SK-N-SH (cell line): Measurements from ENCODE around the gene KLHL13. TPM values are rescaled to one million over a fixed set of nuclear protein-coding genes. Genes with fewer than 3 reads are reported as not detected.
A peak's percentile ranks its signal among the peaks of the same experiment; 100 is the strongest.

Experiments used
- CTCF ChIA-PET: fragments of 300-600, 350-600 bp; formaldehyde crosslinking; extraction: SDS; loops from one replicate; lab custom pipeline; 2021; lab: Yijun Ruan, JAX
- POLR2A ChIA-PET: fragments of 350-600 bp; sonication (Branson Sonifier 250); formaldehyde crosslinking; extraction: SDS; loops from one replicate; lab custom pipeline; 2020; ENCODE audit warnings: antibody characterized with exemption, inconsistent platforms; lab: Yijun Ruan, JAX
- DNase-seq: peaks from one replicate; pipeline ENCODE4 v3.0.0; 2012
- H2AFZ ChIP-seq: fragments of 200-600 bp; sonication (generic); 2 replicates; pipeline ENCODE4 v1.8.1; 2016; ENCODE audit warnings: antibody characterized with exemption, mild to moderate bottlenecking, low read depth
- H3F3A ChIP-seq: fragments of 200-600 bp; sonication (generic); replicated peaks from 2 replicates; pipeline ENCODE3; 2016; ENCODE audit warnings: antibody characterized with exemption, mild to moderate bottlenecking; ENCODE audit not compliant: insufficient read depth
- H3K27ac ChIP-seq, 2 experiments: fragments of 200-500 bp in 1 of 2; fragments of 200-600 bp in 1 of 2; sonication (Bioruptor generic) in 1 of 2; sonication (generic), shearing (Covaris generic) in 1 of 2; 2 replicates each; pipeline versions ENCODE4 v1.5.1 to v1.6.1; 2014 to 2016; ENCODE audit warnings: low read depth in 2 of 2, inconsistent platforms in 1 of 2, low read length in 1 of 2, mild to moderate bottlenecking in 1 of 2, mixed read lengths in 1 of 2
- H3K27me3 ChIP-seq: fragments of 200-600 bp; sonication (generic), shearing (Covaris generic); 2 replicates; pipeline ENCODE4 v1.6.1; 2016; ENCODE audit warnings: mixed run types; ENCODE audit not compliant: insufficient read depth
- H3K36me3 ChIP-seq, 2 experiments: fragments of 200-500 bp in 1 of 2; fragments of 200-600 bp in 1 of 2; sonication (Bioruptor generic) in 1 of 2; sonication (generic) in 1 of 2; replicated peaks in 1 of 2; 2 replicates each; pipeline versions ENCODE3 to v1.5.1; 2014 to 2016; ENCODE audit warnings: low read length in 1 of 2, mild to moderate bottlenecking in 1 of 2; ENCODE audit not compliant: insufficient read depth in 2 of 2, control insufficient read depth in 1 of 2
- H3K4me1 ChIP-seq, 2 experiments: fragments of 200-500 bp in 1 of 2; fragments of 200-600 bp in 1 of 2; sonication (Bioruptor generic) in 1 of 2; sonication (generic), shearing (Covaris generic) in 1 of 2; 2 replicates each; pipeline versions ENCODE4 v1.5.1 to v1.6.1; 2014 to 2016; ENCODE audit warnings: low read depth in 1 of 2, low read length in 1 of 2, mixed run types in 1 of 2; ENCODE audit not compliant: insufficient read depth in 2 of 2, control insufficient read depth in 1 of 2
- H3K4me2 ChIP-seq: fragments of 200-600 bp; sonication (generic), shearing (Covaris generic); 2 replicates; pipeline ENCODE4 v1.6.1; 2017; ENCODE audit warnings: mixed run types
- H3K4me3 ChIP-seq, 2 experiments: fragments of 200-500 bp in 1 of 2; fragments of 200-600 bp in 1 of 2; sonication (Bioruptor generic) in 1 of 2; sonication (generic), shearing (Covaris generic) in 1 of 2; 2 replicates each; pipeline versions ENCODE4 v1.5.1 to v1.8.1; 2014 to 2016; ENCODE audit warnings: low read depth in 2 of 2, inconsistent platforms in 1 of 2, low read length in 1 of 2, mild to moderate bottlenecking in 1 of 2, mixed read lengths in 1 of 2, moderate library complexity in 1 of 2
- H3K79me2 ChIP-seq: fragments of 200-600 bp; sonication (generic); 2 replicates; pipeline ENCODE4 v1.8.1; 2017; ENCODE audit warnings: mild to moderate bottlenecking; ENCODE audit not compliant: insufficient read depth
- H3K9ac ChIP-seq: fragments of 200-600 bp; sonication (generic); 2 replicates; pipeline ENCODE4 v1.6.1; 2017; ENCODE audit warnings: mixed run types
- H3K9me2 ChIP-seq: fragments of 200-600 bp; sonication (generic); 2 replicates; pipeline ENCODE4 v1.6.1; 2017; ENCODE audit warnings: mixed run types
- H3K9me3 ChIP-seq: fragments of 200-600 bp; sonication (generic); 2 replicates; pipeline ENCODE4 v1.6.1; 2017; ENCODE audit warnings: mixed run types, mild to moderate bottlenecking, moderate library complexity
- H4K20me1 ChIP-seq: fragments of 200-600 bp; sonication (generic); 2 replicates; pipeline ENCODE4 v1.6.1; 2017; ENCODE audit warnings: mild to moderate bottlenecking, mixed run types; ENCODE audit not compliant: insufficient read depth
- CHD2 ChIP-seq: fragments of 150-350 bp; IDR thresholded peaks from 2 replicates; pipeline ENCODE4 v1.6.1; 2018; ENCODE audit warnings: low read length; ENCODE audit not compliant: partially characterized antibody
- CTCF ChIP-seq: fragments of 200-600 bp; sonication (generic); IDR thresholded peaks from 2 replicates; pipeline ENCODE4 v1.6.1; 2017; ENCODE audit warnings: antibody characterized with exemption, mild to moderate bottlenecking, moderate library complexity
- GABPA ChIP-seq: IDR thresholded peaks from 2 replicates; pipeline ENCODE4 v1.4.0; 2012; ENCODE audit warnings: low read depth, mild to moderate bottlenecking
- NFIC ChIP-seq: IDR thresholded peaks from 2 replicates; pipeline ENCODE4 v1.4.0; 2012; ENCODE audit warnings: borderline replicate concordance
- PBX3 ChIP-seq: IDR thresholded peaks from 2 replicates; pipeline ENCODE4; 2012
- RAD21 ChIP-seq: IDR thresholded peaks from 2 replicates; pipeline ENCODE4 v1.6.1; 2012; ENCODE audit warnings: mild to moderate bottlenecking, low read length
- SMC3 ChIP-seq: IDR thresholded peaks from 2 replicates; pipeline ENCODE4 v1.6.1; 2012; ENCODE audit warnings: low read depth, low read length, improper control_type of control experiment
- TAF1 ChIP-seq: IDR thresholded peaks from 2 replicates; pipeline ENCODE4 v1.6.1; 2012; ENCODE audit warnings: low read depth, mild to moderate bottlenecking, low read length, moderate library complexity, borderline replicate concordance
- TCF12 ChIP-seq: IDR thresholded peaks from 2 replicates; pipeline ENCODE4 v1.4.0; 2012
- WGBS: methylation state at CpG from one replicate; pipeline ENCODE4 v1.1.6; 2017; ENCODE audit warnings: low lambda C conversion rate; 5-methylcytosine and 5-hydroxymethylcytosine counted together
- polyA plus RNA-seq, 3 experiments: library from polyadenylated mRNA; depleted of rRNA; stranded (reverse); fragments of >200 nt; gene quantifications; 2 replicates each; pipeline ENCODE4 v1.2.3, GENCODE V29; 2012

The KLHL13 gene
- polyA plus RNA-seq, 1 of the 3 experiments (the other 2 are of a cell fraction), result 19.5 TPM

GRCh38 chrX:117998171-117998570 lies 118.4 kb downstream of the KLHL13 start:
- H2AFZ ChIP-seq, result no peak overlapping the region
- H3K9ac ChIP-seq, result no peak overlapping the region
- TF ChIP-seq CHD2, result no peak
- TF ChIP-seq GABPA, result no peak
- no peak for TF ChIP-seq TAF1
- TF ChIP-seq TCF12, result 0 out of 2 replicates have a peak, but pooled peaks have one; percentile 29
- TF ChIP-seq PBX3, result peak; percentile 42; the same call in 1 of the 2 replicates
- no peaks in the 10 kb centered on the region for H4K20me1 ChIP-seq
- no peaks in the 10 kb centered on the region for H3K9me2 ChIP-seq
- 22% methylated on average over 2 of the region's 2 CpGs for WGBS
- no peaks in the 10 kb centered on the region; a peak in 1 of 4 replicates for H3K4me1 ChIP-seq
- CTCF ChIA-PET, result interaction anchor here (1.3 to 2.9 kb wide), 2 partner anchors 227 to 256 kb away, joined by 4 to 10 read pairs; no protein-coding TSS in a partner anchor
- H3K36me3 ChIP-seq, result peaks cover 0 to 3% of the 10 kb centered on the region in 2 experiments
- no peaks in the 10 kb centered on the region for H3K9me3 ChIP-seq
- POLR2A ChIA-PET, result no interaction called here
- H3F3A ChIP-seq, result peaks cover 2% of the 10 kb centered on the region
- peaks cover 9% of the 10 kb centered on the region; the same call in 1 of the 2 replicates for H3K79me2 ChIP-seq
- no peak for DNase-seq
- peak overlapping the region; percentile 3 to 31; a peak in 2 of 4 replicates for H3K27ac ChIP-seq
- H3K27me3 ChIP-seq, result no peaks in the 10 kb centered on the region
- H3K4me2 ChIP-seq, result no peak overlapping the region
- no peak overlapping the region for H3K4me3 ChIP-seq

GRCh38 chrX:117996918-117997480 lies 119.6 kb downstream of the KLHL13 start:
- H3K4me2 ChIP-seq, result no peak overlapping the region
- no peaks in the 10 kb centered on the region for H3K9me3 ChIP-seq
- CTCF ChIA-PET, result interaction anchor here (0.6 to 3.4 kb wide), 9 partner anchors 10 to 258 kb away, joined by 3 to 15 read pairs (median 3); no protein-coding TSS in a partner anchor
- no peaks in the 10 kb centered on the region for H4K20me1 ChIP-seq
- no peak overlapping the region for H3K4me3 ChIP-seq
- no peaks in the 10 kb centered on the region for H3K27me3 ChIP-seq
- H3K4me1 ChIP-seq, result peaks cover 0 to 2% of the 10 kb centered on the region in 2 experiments; a peak in 2 of 4 replicates
- H3K9me2 ChIP-seq, result no peaks in the 10 kb centered on the region
- peak; percentile 61 for TF ChIP-seq SMC3
- no peak for TF ChIP-seq NFIC
- peak; percentile 65 for TF ChIP-seq CTCF
- peak; percentile 76 for TF ChIP-seq RAD21
- POLR2A ChIA-PET, result no interaction called here
- peak; percentile 14 for DNase-seq
- H3F3A ChIP-seq, result peaks cover 2% of the 10 kb centered on the region
- H2AFZ ChIP-seq, result no peak overlapping the region
- peak overlapping the region; percentile 28 to 31; a peak in 3 of 4 replicates for H3K27ac ChIP-seq
- H3K9ac ChIP-seq, result no peak overlapping the region
- peaks cover 0 to 3% of the 10 kb centered on the region in 2 experiments for H3K36me3 ChIP-seq
- 8% methylated on average over 3 of the region's 3 CpGs for WGBS
- H3K79me2 ChIP-seq, result peaks cover 9% of the 10 kb centered on the region; the same call in 1 of the 2 replicates
